HG02798 (cell line): Measurements from ENCODE around the gene ASB18.

Experiments
- ATAC-seq: cut with Tn5 transposase; IDR thresholded peaks from one replicate; pipeline ENCODE4 v1.9.1; 2021; ENCODE audit warnings: mild to moderate bottlenecking; ENCODE audit not compliant: unreplicated experiment, poor library complexity

ASB18 gene

DNA sequence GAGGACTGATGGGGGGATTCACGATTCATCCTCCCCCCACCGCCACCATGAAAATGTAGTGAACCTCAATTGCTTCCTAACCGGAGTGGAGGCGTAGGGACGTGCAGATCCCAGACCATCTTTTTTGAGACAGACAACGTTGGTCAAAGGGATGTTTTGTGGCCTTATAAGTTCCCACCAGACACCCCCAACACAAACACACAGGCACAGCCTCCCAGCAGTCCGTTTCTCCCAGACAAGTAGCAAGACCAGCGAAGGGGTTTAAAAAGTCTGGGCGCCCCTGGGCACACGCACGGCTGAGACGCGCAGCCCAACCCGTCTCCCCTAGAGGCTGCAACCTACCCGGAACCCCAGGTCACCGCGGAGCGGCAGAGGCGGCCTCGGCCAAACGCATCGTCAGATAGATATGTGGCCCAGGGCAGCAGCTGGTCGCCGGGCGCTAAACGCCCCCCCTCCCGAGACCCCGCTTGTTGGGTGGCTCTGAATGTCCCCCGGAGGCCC lies 97.4 kb downstream of the ASB18 start:
- ATAC-seq = no peak

- no peak for ATAC-seq
These were observed 98.1 kb downstream of the ASB18 start for GRCh38 chr2:236165842-236166795.

DNA sequence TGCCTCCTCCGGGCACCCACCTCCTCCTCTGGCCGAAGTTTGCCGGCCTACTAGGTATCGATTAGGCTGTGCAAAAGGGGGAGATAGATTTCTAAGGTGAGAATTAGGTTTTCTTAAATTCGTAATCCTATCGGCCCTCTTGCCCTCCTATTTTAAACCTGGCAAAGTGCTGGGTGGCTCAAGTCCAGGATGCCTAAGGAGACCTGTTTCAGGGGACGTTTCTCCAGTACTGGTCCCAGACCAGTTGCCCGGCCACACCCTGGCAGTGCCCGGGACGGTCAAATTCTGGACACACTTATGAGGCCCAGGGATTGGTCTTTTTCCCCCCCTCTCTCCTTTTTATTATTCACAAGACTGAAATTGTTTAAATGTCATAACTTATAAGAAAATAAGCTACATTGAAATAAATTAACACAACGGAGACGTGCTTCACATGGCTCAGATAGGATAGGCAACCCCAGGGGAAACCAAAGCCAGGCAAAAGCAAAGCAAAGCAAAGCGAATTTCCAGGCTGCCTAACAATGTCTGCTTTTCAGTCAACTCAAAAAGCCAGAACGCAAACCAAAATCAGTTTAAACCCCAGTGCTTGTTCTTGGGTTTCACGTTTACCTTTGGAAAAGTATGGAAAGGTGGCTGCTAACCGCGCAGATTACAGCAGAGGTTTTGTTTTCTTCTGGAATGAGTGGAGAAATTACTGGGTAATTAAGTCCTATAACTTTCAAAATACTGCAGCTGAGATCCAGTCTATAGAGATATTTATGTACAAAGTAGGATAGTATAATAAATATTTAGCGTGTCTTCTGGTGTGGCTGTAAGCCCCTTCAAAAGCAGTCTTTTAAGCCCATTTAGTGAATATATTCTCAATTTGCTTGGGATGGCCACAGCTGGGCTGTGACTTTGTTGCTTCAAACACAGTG lies 99.0 kb downstream of the ASB18 start:
- ATAC-seq = no peak

DNA sequence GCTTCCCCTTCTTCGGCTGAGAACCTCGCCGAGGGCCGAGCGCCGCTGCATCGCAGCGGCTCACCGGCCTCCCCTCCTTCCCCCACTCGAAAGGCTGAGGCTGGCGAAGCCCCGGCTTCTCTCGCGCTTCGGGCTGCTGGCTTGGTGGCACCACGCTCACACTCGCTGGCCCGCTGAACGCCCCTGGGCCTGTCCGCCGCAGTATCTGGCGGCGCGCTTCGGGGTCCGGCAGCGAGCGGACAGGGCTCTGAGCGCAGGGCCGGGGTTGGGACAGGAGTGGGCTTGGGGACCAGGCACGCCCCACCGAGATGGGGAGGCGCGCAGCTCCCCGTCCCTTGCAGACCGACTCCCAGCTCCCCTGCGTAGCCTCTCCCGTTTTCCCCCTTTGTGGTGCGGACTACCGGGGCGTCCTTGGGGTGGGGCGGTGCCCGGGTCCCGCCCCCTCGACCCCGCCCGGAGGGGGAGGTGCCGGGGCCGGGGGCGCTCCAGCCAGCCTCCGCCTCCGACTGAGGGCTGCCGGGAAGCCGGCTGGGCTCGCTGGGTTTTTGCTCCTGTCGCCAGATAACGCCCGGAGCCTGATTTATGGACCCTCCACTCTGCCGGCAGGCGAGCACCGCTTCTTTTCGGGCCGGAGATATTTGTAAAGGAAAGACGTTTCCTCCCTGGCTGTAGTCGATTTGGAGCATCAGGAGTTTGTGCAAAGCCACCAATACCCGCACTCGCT lies 99.8 kb downstream of the ASB18 start:
- ATAC-seq = no peak

- ATAC-seq = no peak
These were observed 100.6 kb downstream of the ASB18 start for GRCh38 chr2:236163471-236164200.

DNA sequence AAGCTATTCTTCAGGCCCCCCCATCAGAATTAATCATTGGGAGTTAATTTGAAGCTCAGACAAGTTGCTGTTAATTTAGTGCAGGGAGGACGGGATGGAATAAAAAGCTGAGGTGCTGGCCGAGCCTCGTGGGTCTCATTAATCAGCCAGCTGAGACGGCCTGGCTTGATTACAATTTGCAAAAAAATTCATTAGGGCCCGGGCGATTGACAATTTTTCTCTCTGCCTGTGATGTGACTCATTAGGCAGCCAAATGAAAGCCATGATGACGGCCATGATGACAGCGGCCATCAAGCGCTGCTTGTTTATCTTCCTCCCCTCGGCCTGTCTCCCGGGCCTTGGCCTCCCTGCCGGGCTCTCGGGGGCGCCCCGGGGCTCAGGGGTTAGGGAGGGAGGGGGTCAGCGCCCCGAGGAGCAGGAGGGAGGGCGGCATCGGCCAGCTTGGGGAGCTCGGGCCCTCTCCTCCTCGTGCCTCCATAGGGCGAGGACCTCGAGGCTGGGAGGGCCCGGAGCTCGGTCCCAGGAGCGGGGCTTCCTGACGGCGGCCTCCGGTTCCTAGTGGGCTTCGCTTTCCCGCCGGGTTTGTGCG lies 101.2 kb downstream of the ASB18 start:
- ATAC-seq = no peak

- no peak for ATAC-seq
These were observed 102.0 kb downstream of the ASB18 start for GRCh38 chr2:236162031-236162845.

GRCh38 chr2:236161531-236161930 lies 102.7 kb downstream of the ASB18 start:
- no peak for ATAC-seq

- ATAC-seq = no peak
These were observed 103.1 kb downstream of the ASB18 start for GRCh38 chr2:236161082-236161462.

- ATAC-seq = no peak
These were observed 103.7 kb downstream of the ASB18 start for GRCh38 chr2:236160366-236161081.

- ATAC-seq = no peak
These were observed 104.4 kb downstream of the ASB18 start for GRCh38 chr2:236159778-236160170.

GRCh38 chr2:236158969-236159777 lies 105.0 kb downstream of the ASB18 start:
- ATAC-seq = no peak

DNA sequence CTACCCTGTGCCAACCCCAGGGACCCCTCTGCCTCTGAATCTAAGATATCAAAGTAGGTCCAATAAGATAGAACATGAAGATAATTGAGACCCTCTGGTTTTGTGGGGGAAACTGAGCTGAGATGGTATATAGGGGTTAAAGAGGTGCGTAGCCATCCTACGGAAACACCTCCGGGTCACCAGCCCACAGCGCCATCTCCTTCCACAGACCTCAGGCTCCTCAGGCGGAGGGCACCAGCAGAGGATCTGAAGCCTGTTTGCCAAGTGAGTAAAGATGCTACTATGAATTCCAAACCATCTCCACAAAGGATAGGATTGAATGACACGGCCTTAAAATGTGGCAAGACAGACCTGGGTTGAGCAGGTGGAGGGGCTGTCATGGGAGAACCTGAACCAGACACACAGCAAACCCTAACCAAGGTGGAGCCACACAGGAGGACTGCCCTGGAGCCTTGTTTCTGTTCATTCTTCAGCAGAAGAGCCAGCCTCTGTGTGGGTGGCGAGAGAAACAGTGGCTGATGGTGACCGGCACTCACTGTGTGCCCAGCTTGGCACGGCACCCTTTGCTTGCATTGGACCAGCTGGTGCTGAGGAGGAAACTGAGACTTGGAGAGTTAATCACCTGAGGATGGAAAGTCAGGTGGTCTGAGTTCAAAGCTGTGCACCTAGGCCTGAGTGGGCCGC lies 106.2 kb downstream of the ASB18 start:
- no peak for ATAC-seq

DNA sequence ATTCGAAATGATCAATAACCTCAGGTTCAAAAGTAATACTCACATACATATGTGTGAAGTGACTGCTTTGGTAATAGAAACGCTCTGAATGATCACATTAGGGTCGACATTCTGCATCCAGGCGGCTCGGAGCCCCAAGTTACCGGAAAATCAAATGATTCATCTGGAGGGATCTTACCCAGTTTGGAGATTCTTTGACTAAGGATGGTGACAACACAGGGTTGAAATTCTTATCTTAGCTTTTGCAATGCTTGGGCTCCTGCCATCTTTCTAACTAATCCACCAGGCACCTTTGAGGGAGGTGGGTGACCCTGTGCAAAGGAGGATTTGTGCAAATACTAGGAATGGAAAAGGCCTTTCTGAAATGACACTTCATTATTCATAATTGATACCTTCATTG lies 106.8 kb downstream of the ASB18 start:
- no peak for ATAC-seq

DNA sequence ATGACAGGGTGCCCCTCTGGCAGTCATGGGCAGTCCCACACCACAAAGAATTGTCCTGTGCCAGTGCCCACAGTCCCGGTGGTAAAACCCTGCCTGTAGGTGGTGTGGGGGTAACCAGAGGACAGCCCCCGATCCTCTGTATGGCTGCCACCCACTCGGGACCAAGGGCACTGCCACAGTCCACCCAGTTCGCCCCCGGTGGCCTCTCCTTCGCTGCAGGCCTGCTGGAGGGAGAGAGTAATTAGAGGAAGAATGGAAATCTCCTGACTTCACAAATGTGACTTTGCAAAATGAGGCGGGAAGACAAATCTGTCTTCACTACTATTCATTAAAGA lies 107.4 kb downstream of the ASB18 start:
- no peak for ATAC-seq

DNA sequence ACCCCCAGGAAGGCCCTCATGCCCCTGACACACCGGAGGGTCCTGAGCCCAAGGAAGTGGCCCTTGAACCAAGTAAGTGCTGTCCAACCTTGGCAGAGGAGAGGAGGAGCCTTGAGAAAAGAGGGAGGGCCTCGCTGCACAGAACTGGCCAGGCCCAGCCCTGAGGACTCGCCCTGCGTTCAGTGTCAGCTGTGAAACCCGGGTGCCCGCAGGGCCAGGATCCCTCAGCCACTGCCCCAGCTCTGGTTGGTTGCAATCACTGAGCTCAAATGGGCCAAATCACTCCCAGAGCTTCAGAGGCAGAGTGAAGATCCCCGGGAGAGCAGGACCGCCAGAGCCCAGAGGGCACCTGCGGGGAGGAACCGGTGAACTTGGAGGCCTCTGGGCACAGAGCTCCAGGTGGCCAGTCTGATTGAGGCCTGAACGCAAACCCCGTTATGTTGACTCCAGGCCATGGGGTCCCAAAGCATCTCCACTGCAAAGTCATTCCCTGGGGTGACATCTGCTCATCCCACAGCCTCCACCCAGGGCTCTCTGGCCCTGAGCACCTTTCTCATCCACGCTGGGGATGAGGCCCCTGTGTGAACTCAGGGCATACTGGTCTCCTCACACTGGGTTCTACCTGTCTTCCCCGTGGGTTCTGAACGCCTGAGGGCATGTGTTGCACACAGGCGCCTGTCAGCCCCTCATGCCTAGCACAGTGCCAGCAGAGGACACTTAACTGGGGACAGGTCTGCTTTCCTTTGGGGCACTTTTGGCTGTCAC lies 107.9 kb downstream of the ASB18 start:
- no peak for ATAC-seq
